ENCODE measurements around the gene CNOT8.

CNOT8 gene

GRCh38 chr5:154861946-154862345 lies 3.5 kb downstream of the CNOT8 start:
- no peak for DNase-seq (ENCODE audit: insufficient read length, low spot score)
- no peak for FAIRE-seq
- TF ChIP-seq POLR2AphosphoS5 (IDR thresholded peaks at IDR 0.05; ENCODE audit: low read depth, low read length): no peak
- no peak for TF ChIP-seq PAX5 (IDR thresholded peaks at IDR 0.05; ENCODE audit: insufficient read depth, low read length, severe bottlenecking)
- no peak for TF ChIP-seq POU2F2 (IDR thresholded peaks at IDR 0.05; ENCODE audit: low read depth, low read length)
- TF ChIP-seq TAF1 (IDR thresholded peaks at IDR 0.05; ENCODE audit: low read depth, low read length): no peak
- TF ChIP-seq POLR2A (IDR thresholded peaks at IDR 0.05; ENCODE audit: low read depth, low read length): no peak
- TF ChIP-seq SPI1 (IDR thresholded peaks at IDR 0.05; ENCODE audit: low read depth, low read length): no peak

DNA sequence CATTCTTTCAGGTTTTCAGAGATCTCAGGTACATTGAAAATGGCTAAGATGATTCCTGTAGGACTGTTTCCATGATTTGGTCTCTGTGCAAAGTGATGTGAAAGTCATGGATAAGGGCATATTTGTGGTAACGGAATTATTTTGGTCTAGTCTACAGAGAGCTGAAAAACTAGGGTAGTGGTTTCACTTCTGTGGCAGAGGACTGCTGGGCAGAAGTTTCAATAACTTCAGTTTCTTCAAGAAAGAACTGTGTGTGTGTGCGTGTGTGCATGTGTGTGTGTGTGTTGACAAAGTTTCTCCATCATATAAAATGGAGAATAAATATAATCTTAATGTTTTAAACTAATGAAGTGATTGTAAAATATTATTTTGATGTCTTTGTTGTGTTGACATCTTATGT lies 4.3 kb downstream of the CNOT8 start:
- 0 out of 2 replicates have a peak, but pooled peaks have one; percentile 7 for TF ChIP-seq SPI1 (IDR thresholded peaks at IDR 0.05; ENCODE audit: low read depth, low read length)
- TF ChIP-seq PAX5 (IDR thresholded peaks at IDR 0.05; ENCODE audit: insufficient read depth, low read length, severe bottlenecking): no peak
- no peak for DNase-seq (ENCODE audit: insufficient read length, low spot score)
- no peak for FAIRE-seq

DNA sequence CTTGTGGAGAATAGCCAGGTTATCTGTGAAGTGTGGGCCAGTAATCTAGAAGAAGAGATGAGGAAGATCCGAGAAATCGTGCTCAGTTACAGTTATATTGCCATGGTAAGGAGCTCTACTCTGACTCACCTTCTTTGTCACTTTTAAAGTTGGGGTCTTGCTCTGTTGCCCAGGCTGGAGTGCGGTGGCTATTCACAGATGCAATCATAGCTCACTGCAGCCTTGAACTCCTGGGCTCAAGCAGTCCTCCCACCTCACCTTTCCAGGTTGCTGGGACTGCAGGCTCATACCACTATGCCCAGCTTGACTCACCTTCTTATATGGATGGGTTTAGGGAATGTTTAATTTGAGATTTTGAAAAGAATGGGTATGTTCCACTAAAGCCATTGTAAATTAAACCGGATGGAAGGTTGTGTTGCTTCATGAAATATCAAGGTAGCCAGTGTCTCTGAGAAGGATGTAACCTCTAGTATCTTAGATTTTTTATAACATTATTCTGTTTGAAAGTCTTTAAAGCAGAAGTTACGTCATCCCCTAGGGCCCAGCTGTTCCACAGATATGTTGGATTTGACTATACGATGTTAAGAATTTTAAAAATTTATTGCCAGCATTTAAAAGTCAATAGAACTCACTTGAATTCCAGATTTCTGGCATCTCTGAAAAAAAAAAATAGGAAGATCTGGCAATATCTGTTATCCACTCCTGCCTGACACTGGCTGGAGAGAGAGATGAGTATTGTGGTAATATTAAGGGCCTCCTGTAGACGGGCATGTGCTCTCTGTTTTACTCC lies 5.1 kb downstream of the CNOT8 start:
- no peak for TF ChIP-seq TAF1 (IDR thresholded peaks at IDR 0.05; ENCODE audit: low read depth, low read length)
- no peak for TF ChIP-seq POLR2A (IDR thresholded peaks at IDR 0.05; ENCODE audit: low read depth, low read length)
- TF ChIP-seq POU2F2 (IDR thresholded peaks at IDR 0.05; ENCODE audit: low read depth, low read length): no peak
- no peak for TF ChIP-seq POLR2AphosphoS5 (IDR thresholded peaks at IDR 0.05; ENCODE audit: low read depth, low read length)
- TF ChIP-seq PAX5 (IDR thresholded peaks at IDR 0.05; ENCODE audit: insufficient read depth, low read length, severe bottlenecking): no peak
- DNase-seq (ENCODE audit: insufficient read length, low spot score) (no peak), FAIRE-seq (no peak)

GRCh38 chr5:154865466-154866184 lies 7.2 kb downstream of the CNOT8 start:
- no peak for DNase-seq (ENCODE audit: insufficient read length, low spot score)
- no peak for FAIRE-seq
- TF ChIP-seq POU2F2 (IDR thresholded peaks at IDR 0.05; ENCODE audit: low read depth, low read length): no peak
- TF ChIP-seq POLR2AphosphoS5 (IDR thresholded peaks at IDR 0.05; ENCODE audit: low read depth, low read length): no peak
- TF ChIP-seq POLR2A (IDR thresholded peaks at IDR 0.05; ENCODE audit: low read depth, low read length): no peak
- TF ChIP-seq TAF1 (IDR thresholded peaks at IDR 0.05; ENCODE audit: low read depth, low read length): no peak
- TF ChIP-seq SPI1 (IDR thresholded peaks at IDR 0.05; ENCODE audit: low read depth, low read length): no peak
- no peak for TF ChIP-seq PAX5 (IDR thresholded peaks at IDR 0.05; ENCODE audit: insufficient read depth, low read length, severe bottlenecking)

GRCh38 chr5:154866841-154867240 lies 8.4 kb downstream of the CNOT8 start:
- FAIRE-seq (no peak), DNase-seq (ENCODE audit: insufficient read length, low spot score) (no peak)
- no peak for TF ChIP-seq POU2F2 (IDR thresholded peaks at IDR 0.05; ENCODE audit: low read depth, low read length)
- TF ChIP-seq POLR2AphosphoS5 (IDR thresholded peaks at IDR 0.05; ENCODE audit: low read depth, low read length): no peak
- TF ChIP-seq TAF1 (IDR thresholded peaks at IDR 0.05; ENCODE audit: low read depth, low read length): no peak

DNA sequence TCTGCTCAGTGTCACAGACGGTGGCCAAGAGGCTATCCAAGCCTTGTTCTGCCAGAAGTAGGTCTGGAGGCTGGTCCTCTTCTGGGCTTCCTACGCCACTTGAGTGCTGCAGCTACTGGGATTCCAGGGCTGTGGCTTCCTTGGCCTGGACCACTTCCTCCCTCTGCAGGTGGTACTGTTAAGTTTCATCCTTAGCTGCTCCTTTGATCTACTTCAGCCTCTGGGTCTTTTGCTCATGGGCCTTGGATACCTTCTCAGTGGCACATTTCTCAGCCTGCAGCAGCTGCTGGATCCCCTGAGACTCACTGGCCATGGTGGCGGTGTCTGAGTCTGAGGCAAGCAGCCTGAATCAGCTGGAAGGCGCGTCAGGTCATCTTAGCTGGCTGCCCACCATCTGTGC lies 10.3 kb downstream of the CNOT8 start:
- TF ChIP-seq POU2F2 (IDR thresholded peaks at IDR 0.05; ENCODE audit: low read depth, low read length): no peak
- TF ChIP-seq TAF1 (IDR thresholded peaks at IDR 0.05; ENCODE audit: low read depth, low read length): no peak
- TF ChIP-seq POLR2AphosphoS5 (IDR thresholded peaks at IDR 0.05; ENCODE audit: low read depth, low read length): no peak
- TF ChIP-seq SPI1 (IDR thresholded peaks at IDR 0.05; ENCODE audit: low read depth, low read length): no peak
- no peak for TF ChIP-seq POLR2A (IDR thresholded peaks at IDR 0.05; ENCODE audit: low read depth, low read length)
- TF ChIP-seq PAX5 (IDR thresholded peaks at IDR 0.05; ENCODE audit: insufficient read depth, low read length, severe bottlenecking): no peak
- FAIRE-seq: no peak
- DNase-seq (ENCODE audit: insufficient read length, low spot score): no peak

DNA sequence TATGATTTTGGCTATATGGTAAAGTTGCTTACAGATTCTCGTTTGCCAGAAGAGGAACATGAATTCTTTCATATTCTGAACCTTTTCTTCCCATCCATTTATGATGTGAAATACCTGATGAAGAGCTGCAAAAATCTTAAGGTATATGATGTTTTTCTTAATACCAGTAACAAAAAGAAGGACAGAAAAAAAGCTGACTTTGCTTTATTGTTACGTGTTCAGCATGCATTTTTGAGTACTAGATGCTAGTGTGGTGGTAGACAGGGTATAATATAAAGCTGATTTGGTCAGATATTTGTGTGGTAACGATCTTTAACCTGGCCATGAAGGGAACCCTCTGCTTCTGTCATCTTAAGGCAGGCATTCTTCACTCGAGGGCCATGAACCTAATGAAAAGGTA lies 13.3 kb downstream of the CNOT8 start:
- no peak for FAIRE-seq
- TF ChIP-seq SPI1 (IDR thresholded peaks at IDR 0.05; ENCODE audit: low read depth, low read length) (no peak), POU2F2 (IDR thresholded peaks at IDR 0.05; ENCODE audit: low read depth, low read length) (no peak), POLR2A (IDR thresholded peaks at IDR 0.05; ENCODE audit: low read depth, low read length) (no peak), PAX5 (IDR thresholded peaks at IDR 0.05; ENCODE audit: insufficient read depth, low read length, severe bottlenecking) (no peak), TAF1 (IDR thresholded peaks at IDR 0.05; ENCODE audit: low read depth, low read length) (no peak)
- no peak for DNase-seq (ENCODE audit: insufficient read length, low spot score)

- FAIRE-seq (no peak), DNase-seq (ENCODE audit: insufficient read length, low spot score) (no peak)
- TF ChIP-seq TAF1 (IDR thresholded peaks at IDR 0.05; ENCODE audit: low read depth, low read length) (no peak), POLR2AphosphoS5 (IDR thresholded peaks at IDR 0.05; ENCODE audit: low read depth, low read length) (no peak), PAX5 (IDR thresholded peaks at IDR 0.05; ENCODE audit: insufficient read depth, low read length, severe bottlenecking) (no peak), SPI1 (IDR thresholded peaks at IDR 0.05; ENCODE audit: low read depth, low read length) (no peak), POU2F2 (IDR thresholded peaks at IDR 0.05; ENCODE audit: low read depth, low read length) (no peak), POLR2A (IDR thresholded peaks at IDR 0.05; ENCODE audit: low read depth, low read length) (no peak)
Measured at GRCh38 chr5:154873791-154874331, 15.4 kb downstream of the CNOT8 start.

GRCh38 chr5:154878642-154879335 lies 20.4 kb downstream of the CNOT8 start:
- FAIRE-seq (no peak), DNase-seq (ENCODE audit: insufficient read length, low spot score) (no peak)
- TF ChIP-seq PAX5 (IDR thresholded peaks at IDR 0.05; ENCODE audit: insufficient read depth, low read length, severe bottlenecking) (no peak), TAF1 (IDR thresholded peaks at IDR 0.05; ENCODE audit: low read depth, low read length) (no peak), POU2F2 (IDR thresholded peaks at IDR 0.05; ENCODE audit: low read depth, low read length) (no peak), POLR2A (IDR thresholded peaks at IDR 0.05; ENCODE audit: low read depth, low read length) (no peak), POLR2AphosphoS5 (IDR thresholded peaks at IDR 0.05; ENCODE audit: low read depth, low read length) (no peak), SPI1 (IDR thresholded peaks at IDR 0.05; ENCODE audit: low read depth, low read length) (no peak)

Data from GM12891 (cell line).